Measurements from ENCODE around the gene SRCIN1.

SRCIN1 gene

GRCh38 chr17:38601539-38602351 lies 4.0 kb downstream of the SRCIN1 start:
- DNase-seq (ENCODE audit: extremely low read depth in 1 of 2, low read depth in 1 of 2): no peak

DNA sequence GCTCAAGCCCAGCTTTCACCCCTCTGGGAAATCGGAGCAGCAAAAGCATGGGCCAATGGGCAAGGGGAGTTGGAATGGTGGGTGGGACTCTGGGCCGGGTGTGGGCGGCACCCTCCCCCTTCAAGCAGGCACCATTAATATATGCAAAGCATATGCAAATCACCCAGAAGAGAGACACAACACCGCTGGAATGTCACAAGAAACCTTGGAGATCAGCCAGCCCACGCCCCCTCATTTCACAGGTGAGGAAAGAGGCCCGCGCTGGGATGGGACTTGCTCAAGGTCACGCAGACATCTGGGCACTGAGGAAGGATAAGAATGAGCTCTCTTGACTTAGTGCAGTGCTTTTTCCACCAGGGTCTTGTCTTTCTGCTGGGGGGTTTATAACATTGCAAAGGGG lies 4.8 kb downstream of the SRCIN1 start:
- no peak for DNase-seq (ENCODE audit: extremely low read depth in 1 of 2, low read depth in 1 of 2)

DNA sequence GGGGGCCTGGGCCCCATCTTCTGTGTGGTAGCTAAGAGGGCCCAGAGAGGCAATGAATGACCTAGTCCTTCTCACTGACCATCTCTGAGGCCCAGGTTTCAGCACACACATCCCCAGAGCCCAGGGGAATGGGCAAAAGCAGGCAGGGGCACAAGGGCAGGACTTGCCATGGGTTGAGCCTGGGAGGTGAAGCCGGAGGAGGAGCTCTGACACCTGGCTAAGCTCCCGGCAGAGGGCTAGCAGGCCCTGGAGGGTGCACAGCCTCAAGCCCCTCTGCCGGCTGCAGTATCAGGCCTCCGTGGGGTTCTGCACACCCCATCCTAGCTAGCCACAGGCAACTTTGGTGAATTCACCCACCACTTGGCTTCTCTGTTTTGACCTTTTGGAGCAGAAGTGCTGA lies 5.3 kb downstream of the SRCIN1 start:
- DNase-seq (ENCODE audit: extremely low read depth in 1 of 2, low read depth in 1 of 2): no peak

DNA sequence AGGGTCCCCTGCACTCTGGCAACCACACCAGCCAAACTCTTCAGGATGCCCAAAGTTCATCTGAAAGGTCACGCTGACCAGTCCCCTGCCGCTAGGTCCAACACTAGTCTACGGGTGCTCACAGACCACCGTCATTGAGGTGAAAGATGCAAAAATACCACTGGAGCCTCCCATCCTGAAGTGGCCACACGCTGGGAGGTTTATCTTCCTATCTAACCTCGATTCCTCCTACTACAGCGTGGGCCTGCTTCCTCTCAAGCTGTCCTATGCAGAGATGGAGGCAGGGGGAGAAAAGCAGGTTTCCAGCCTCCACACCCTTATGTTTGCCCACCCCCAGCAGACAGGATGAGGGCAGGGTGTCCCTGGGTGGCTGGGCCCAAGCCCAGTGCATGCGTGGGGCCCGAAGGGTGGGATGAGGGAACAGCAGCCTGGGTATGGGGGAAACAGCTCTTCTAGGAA lies 6.3 kb downstream of the SRCIN1 start:
- no peak for DNase-seq (ENCODE audit: extremely low read depth in 1 of 2, low read depth in 1 of 2)

DNA sequence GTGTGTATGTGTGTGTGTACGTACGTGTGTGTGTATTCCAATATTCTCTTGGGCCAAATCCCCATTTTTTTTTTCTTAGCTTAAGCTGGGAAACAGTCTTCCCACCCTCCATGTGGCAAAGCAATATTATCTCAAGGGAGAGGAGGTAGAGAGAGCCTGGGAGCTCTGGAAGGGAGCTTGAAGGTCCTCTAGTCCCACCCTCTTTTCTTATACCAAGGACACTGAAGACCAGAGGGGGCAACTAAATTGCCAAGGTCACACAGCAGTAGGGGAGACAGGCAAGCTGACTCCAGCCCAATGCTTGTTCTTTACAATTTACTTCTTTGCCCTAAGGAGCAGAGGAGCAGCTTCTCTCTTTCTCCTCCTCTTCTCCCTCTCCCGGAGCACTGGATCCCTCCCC lies 6.8 kb downstream of the SRCIN1 start:
- no peak for DNase-seq (ENCODE audit: extremely low read depth in 1 of 2, low read depth in 1 of 2)

- DNase-seq (ENCODE audit: extremely low read depth in 1 of 2, low read depth in 1 of 2): peak in 1 of 2 donors; percentile 9
Measured at GRCh38 chr17:38598536-38598935, 7.2 kb downstream of the SRCIN1 start.

DNA sequence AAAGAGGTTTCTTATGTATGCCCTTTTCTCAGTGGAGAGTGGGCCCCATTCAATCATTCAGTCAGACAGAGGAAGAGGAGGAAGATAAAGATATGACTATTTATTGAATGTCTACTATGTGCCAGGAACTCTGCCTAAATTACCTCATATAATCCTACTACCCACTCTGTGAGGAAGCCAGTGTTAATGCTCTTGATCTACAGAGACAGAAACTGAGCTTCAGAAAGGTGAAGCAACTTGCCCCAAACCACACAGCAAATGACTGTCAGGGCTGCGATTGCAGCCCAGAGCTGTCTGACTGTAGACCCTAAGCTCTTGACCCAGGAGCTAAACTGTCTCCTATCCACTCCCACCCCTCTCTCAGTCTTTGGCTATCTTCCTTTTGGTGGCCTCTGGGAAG lies 8.4 kb downstream of the SRCIN1 start:
- no peak for DNase-seq (ENCODE audit: extremely low read depth in 1 of 2, low read depth in 1 of 2)

GRCh38 chr17:38596651-38597050 lies 9.1 kb downstream of the SRCIN1 start:
- no peak for DNase-seq (ENCODE audit: extremely low read depth in 1 of 2, low read depth in 1 of 2)

GRCh38 chr17:38595892-38596291 lies 9.9 kb downstream of the SRCIN1 start:
- no peak for DNase-seq (ENCODE audit: extremely low read depth in 1 of 2, low read depth in 1 of 2)

GRCh38 chr17:38594152-38594551 lies 11.6 kb downstream of the SRCIN1 start:
- DNase-seq (ENCODE audit: extremely low read depth in 1 of 2, low read depth in 1 of 2): no peak

- no peak for DNase-seq (ENCODE audit: extremely low read depth in 1 of 2, low read depth in 1 of 2)
Measured at GRCh38 chr17:38592487-38592886, 13.3 kb downstream of the SRCIN1 start.

GRCh38 chr17:38591759-38592241 lies 14.0 kb downstream of the SRCIN1 start:
- DNase-seq (ENCODE audit: extremely low read depth in 1 of 2, low read depth in 1 of 2): no peak

DNA sequence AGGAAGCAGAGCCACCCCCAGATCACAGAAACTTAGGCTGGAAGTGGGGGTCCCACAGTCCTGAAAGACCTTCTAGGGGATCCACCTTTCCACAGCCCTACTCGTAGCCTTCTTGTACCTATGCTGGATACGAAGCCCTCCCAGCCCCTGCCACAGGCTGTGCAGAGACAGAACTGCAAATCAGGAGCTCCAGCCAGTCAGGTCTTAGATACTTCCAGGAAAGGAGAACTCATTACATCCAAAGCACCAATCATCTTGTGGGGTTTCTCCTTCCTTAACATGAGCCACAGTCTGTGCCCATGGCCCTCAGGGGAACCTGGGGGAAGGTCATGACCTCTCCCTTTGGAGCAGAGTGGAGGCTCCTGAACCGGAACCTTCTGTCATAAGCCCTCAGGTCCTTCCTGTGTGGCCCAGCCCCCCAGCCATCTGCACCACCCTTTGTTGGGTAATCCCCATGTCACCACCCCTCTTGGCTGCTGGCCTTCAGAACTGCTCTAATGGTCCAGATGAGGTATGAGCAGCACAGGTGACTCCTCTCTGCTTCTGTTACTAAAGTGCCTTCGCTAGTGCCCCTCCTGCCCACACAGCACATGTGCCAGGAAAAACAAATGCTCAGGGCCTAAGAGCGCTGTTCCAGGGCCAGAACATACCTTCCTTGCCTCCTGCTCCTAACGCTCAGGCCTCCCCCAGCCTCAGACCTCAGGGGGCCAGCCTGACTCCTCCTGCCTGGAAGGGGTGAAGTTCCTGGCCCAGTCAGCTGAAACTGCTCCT lies 14.6 kb downstream of the SRCIN1 start:
- no peak for DNase-seq (ENCODE audit: extremely low read depth in 1 of 2, low read depth in 1 of 2)

GRCh38 chr17:38589462-38590114 lies 16.2 kb downstream of the SRCIN1 start:
- DNase-seq (ENCODE audit: extremely low read depth in 1 of 2, low read depth in 1 of 2): no peak

DNA sequence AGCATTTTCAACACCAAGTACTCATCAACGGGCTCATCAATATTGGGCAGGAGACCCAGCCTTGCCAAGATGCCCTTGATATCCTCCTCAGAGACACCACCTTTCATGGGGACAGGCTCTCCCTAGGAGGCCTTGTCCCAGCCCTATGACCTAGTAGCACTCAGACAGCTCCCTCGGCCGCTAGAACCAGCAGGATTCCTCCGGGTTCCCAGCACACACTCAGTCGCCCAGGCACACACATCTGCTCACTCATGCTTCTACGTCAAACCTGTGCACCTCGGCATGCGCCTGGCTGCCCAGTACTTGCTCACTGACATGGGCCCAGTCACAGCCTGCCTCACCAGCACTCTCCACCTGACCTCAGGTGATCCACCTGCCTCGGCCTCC lies 17.0 kb downstream of the SRCIN1 start:
- no peak for DNase-seq (ENCODE audit: extremely low read depth in 1 of 2, low read depth in 1 of 2)

GRCh38 chr17:38587947-38588787 lies 17.6 kb downstream of the SRCIN1 start:
- no peak for DNase-seq (ENCODE audit: extremely low read depth in 1 of 2, low read depth in 1 of 2)

DNA sequence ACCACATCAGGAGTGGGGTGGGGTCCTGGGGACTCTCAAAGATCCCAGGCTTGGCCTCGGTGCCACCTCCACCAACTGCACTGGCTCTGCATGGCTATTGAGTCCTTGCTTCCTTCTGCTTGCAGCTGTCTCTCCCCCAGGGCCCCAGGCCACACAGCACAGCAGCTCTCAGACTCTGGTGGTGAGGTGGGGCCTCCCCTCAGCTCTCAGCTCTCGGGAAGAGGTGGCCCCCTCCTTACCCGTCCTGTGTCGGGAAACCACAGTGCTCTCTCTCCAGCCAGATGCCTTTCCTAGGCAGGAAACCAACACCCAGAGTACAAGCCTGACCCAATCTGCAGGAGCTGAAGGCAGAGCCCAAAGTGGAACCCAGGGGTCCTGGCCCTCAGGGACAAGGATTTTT lies 18.5 kb downstream of the SRCIN1 start:
- no peak for DNase-seq (ENCODE audit: extremely low read depth in 1 of 2, low read depth in 1 of 2)

GRCh38 chr17:38586788-38587187 lies 19.0 kb downstream of the SRCIN1 start:
- DNase-seq (ENCODE audit: extremely low read depth in 1 of 2, low read depth in 1 of 2): no peak

DNA sequence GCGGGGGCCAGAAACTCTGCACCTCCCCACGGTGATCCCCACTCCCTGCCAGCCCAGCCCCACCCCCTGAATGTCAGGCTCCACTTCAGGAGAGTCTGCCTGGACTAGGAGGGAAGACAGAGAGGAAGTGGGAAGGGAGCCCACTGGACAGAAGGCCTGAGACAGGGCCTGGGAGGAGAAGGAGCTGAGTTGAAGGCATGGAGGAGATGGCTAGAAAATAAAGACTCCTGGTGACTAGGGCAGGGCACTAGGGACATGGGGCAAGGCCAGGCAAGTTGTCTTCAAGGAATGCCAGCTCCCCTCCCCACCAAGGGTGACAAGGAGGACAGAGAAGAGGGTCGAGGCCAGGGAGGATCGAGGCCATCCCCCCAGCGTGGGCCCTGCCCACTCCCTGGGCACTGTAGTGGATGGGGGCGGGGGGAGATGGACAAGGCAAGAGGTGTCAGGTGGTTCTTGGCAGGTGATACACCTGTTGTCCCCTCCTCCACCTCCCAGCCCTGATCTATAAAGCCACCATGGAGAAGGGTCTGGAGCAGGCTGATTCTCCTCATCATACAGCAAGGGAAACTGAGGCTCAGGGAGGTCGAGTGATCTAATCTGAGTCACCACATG lies 19.7 kb downstream of the SRCIN1 start:
- DNase-seq (ENCODE audit: extremely low read depth in 1 of 2, low read depth in 1 of 2): no peak
